ENCODE measurements around the gene SIRT6.

- TF ChIP-seq EZH2 (IDR thresholded peaks at IDR 0.05), result no peak
- TF ChIP-seq POLR2AphosphoS5 (IDR thresholded peaks at IDR 0.05; ENCODE audit: borderline replicate concordance, low read depth, low read length), result no peak
- TF ChIP-seq FOXP2 (optimal IDR thresholded peaks at IDR 0.05; ENCODE audit: control extremely low read depth, extremely low read length, insufficient read depth), result no peak
These were observed 42.1 kb downstream of the SIRT6 start for GRCh38 chr19:4140237-4140711.
